ENCODE results near the gene ZBED6. TPM values are rescaled to one million over a fixed set of nuclear protein-coding genes. Genes with fewer than 3 reads are reported as not detected.
"Not testable (repeated sequence)": the region's sequence is repeated elsewhere in the genome, so short reads cannot be mapped to it uniquely, and the experiment has no call there.

Gene ZBED6
- total RNA-seq, 1 donor from 2014 or later, result 13.7 TPM

GRCh38 chr1:203828002-203828401, 32.6 kb downstream of the ZBED6 start:
- DNase-seq (no peak), ATAC-seq (no peak)
- intact Hi-C loops (cut with micrococcal nuclease), result no loop called here

- DNase-seq (no peak), ATAC-seq (no peak)
- intact Hi-C loops (cut with micrococcal nuclease), result no loop called here
Measured at GRCh38 chr1:203828503-203828902, 33.1 kb downstream of the ZBED6 start.

DNA sequence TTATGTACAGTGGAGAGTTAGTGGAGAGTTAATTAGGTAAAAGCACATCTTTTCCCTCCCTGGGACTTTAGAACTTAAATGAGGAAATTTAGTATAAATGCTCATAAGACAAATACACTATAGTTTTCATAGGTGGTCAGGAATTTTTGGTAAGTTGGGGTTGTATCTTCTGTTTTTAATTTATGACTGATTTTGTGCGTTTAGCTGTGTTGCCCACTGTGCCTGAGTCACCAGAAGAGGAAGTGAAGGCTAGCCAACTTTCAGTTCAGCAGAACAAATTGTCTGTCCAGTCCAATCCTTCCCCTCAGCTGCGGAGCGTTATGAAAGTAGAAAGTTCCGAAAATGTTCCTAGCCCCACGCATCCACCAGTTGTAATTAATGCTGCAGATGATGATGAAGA, 33.8 kb downstream of the ZBED6 start:
- DNase-seq; intact Hi-C loops (cut with micrococcal nuclease): not testable (repeated sequence)
- peak; percentile 33 for ATAC-seq

GRCh38 chr1:203835476-203835875, 40.1 kb downstream of the ZBED6 start:
- no peak for DNase-seq
- ATAC-seq, result no peak
- intact Hi-C loops (cut with micrococcal nuclease), result no loop called here

DNA sequence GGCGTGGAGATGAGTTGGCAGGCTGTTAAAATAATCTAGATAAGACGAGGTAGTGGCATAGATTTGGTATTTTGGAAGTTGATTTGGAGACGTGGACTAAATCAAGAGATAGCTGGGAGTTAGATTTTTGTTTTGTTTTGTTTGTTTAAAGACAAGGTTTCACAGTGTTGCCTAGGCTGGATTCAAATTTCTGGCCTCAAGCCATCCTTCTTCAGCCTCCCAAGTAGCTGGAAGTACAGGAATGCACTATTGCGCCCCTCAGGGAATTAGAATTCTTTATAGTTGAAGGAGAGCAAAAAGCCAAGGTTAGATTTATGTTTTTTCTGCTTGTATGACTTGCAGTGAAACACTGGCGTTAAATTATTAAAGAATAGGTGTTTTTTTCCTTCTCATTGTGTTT, 43.7 kb downstream of the ZBED6 start:
- ATAC-seq (peak; percentile 21), DNase-seq (no peak)
- intact Hi-C loops (cut with micrococcal nuclease), result no loop called here

GRCh38 chr1:203840208-203840808, 44.9 kb downstream of the ZBED6 start:
- DNase-seq (no peak), ATAC-seq (no peak)
- intact Hi-C loops (cut with micrococcal nuclease), result no loop called here

DNA sequence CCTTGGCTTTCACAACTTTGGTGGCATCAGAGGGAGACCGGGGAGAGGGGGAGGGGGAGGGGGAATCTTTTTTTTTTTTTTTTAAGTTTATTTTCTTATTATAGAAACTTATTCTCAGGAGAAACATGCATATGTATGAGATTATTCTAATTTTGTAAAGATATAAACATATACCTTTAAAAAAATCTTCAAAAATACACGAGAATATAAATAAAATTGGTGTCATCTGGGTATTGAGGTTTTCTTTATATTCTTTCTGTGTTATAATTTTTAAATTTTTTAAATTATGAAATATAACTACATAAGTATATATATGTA, 47.1 kb downstream of the ZBED6 start:
- no peak for ATAC-seq
- DNase-seq, result no peak
- intact Hi-C loops (cut with micrococcal nuclease), result no loop called here

DNA sequence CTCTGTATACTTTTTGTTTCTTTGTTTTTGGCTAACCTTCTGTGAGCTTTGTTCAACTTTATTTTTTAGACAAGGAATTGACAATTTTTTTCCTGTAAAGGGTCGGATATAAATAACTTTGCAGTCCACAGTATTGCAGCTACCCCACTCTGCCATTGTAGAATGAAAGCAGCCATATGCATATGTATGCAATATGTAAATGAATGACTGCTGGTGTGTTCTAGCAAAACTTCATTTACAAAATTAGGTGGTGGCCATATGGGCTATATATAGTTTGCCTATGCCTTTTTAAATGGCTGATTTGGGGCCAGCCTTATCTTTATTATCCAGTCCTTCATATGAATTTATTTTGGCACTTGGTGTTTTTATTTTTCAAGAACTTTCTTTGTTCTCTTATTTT, 48.0 kb downstream of the ZBED6 start:
- no peak for ATAC-seq
- no peak for DNase-seq
- intact Hi-C loops (cut with micrococcal nuclease), result no loop called here

Other genes with a start within 250 kb of the ZBED6 start
- gene ATP2B4, start 168.8 kb upstream of the ZBED6 start, total RNA-seq, result 69.5 TPM
- gene LAX1, start 30.4 kb upstream of the ZBED6 start, total RNA-seq, result 0.37 TPM
- gene ZC3H11A, start within 50 bp of the ZBED6 start, total RNA-seq, result 53.2 TPM
- gene SNRPE, start 66.0 kb downstream of the ZBED6 start, total RNA-seq, result 49.2 TPM

Measured in left ventricle myocardium superior (tissue), 1 donor.